Measurements from ENCODE around the gene NKAP.
"Not testable (repeated sequence)": the region's sequence is repeated elsewhere in the genome, so short reads cannot be mapped to it uniquely, and the experiment has no call there.

The NKAP gene

GRCh38 chrX:119941336-119941735 lies 2.2 kb downstream of the NKAP start:
- DNase-seq, result no peak

GRCh38 chrX:119935215-119935874 lies 8.2 kb downstream of the NKAP start:
- no peak for DNase-seq

- DNase-seq, result not testable (repeated sequence)
Observed at GRCh38 chrX:119922391-119922790, 21.2 kb downstream of the NKAP start.

- DNase-seq, result no peak
Observed at GRCh38 chrX:119919835-119920585, 23.5 kb downstream of the NKAP start.

- DNase-seq, result no peak
Observed at GRCh38 chrX:119917877-119918276, 25.7 kb downstream of the NKAP start.

- DNase-seq, result no peak
Observed at GRCh38 chrX:119916310-119916709, 27.2 kb downstream of the NKAP start.

DNA sequence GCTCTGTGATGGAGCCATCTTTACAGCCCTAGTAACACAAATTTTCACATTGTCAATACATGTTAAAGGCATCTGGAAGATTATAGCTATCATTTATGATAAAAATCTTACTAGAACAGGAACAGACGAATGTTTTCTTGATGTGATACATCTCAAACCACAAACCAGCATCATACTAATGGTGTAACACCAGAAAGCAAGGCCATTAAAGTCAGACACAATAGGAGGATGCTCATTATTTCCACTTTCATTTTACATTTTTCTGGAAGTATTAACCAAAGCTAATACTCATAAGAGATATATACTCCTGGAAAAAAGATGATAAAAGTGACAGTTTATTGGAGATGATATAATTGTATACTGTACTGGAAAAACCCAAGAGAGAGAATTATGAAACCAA lies 42.6 kb downstream of the NKAP start:
- no peak for DNase-seq

DNA sequence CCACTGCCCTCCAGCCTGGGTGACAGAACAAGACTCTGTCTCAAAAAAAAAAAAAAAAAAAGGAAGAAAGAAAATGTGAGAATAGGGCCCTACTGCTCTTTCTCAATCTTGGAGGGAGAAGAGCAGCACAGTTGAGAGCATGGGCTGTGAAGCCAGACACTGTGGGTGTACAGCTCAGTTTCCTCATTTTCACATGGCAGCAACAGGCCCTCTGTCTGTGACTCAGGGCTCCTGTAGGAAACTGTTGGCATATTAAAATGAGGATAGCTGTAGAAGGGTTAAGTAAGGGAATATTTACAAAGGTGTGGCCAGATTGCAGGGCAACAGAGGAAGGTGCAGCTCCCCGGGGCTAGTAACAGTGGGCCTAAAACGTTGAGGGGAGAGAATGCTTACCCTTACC lies 44.4 kb downstream of the NKAP start:
- peak in 11 of 58 donors; percentile 0 to 12 (median 1) for DNase-seq

DNA sequence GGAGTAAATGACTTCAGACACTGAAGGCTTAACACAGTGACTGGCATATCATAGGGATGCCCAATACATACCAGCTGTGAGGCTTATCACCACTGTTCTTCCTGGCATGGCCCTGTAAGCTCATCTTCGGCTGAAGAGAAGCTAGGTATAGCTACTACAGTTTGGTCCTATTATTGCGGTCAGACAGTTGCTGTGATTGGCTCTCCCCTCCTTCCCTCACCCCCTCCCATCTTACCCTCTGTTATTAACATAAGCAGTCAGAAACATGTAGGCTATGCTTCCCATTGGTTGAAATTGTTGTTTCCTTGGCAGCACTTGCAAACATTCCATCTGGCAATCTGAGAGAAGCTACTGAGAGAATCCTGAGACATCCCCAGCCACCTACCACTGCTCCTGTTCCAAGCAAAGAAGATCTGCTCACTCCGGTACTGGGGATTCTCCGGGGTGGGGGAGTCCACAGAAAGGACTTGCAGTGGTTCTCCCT lies 47.7 kb downstream of the NKAP start, which contains the start of gene AKAP14:
AKAP14 (plus strand) TSS at position 51 of the 484 bp plus-strand sequence. CDS start 7,331 bp downstream, outside the sequence.
- peak in 15 of 58 donors; percentile 0 to 40 (median 2) for DNase-seq

GRCh38 chrX:119891961-119892692 lies 51.4 kb downstream of the NKAP start:
- not testable (repeated sequence) for DNase-seq

DNA sequence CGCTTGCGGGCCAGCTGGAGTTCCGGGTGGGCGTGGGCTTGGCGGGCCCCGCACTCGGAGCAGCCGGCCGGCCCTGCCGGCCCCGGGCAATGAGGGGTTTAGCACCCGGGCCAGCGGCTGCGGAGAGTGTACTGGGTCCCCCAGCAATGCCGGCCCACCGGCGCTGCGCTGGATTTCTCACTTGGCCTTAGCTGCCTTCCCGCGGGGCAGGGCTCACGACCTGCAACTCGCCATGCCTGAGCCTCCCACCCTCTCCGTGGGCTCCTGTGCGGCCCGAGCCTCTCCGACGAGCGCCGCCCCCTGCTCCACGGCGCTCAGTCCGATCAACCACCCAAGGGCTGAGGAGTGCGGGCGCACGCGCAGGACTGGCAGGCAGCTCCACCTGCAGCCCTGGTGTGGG lies 52.9 kb downstream of the NKAP start:
- DNase-seq, result not testable (repeated sequence)

GRCh38 chrX:119887721-119888425 lies 55.7 kb downstream of the NKAP start:
- peak in 22 of 58 donors; percentile 0 to 34 (median 6) for DNase-seq

DNA sequence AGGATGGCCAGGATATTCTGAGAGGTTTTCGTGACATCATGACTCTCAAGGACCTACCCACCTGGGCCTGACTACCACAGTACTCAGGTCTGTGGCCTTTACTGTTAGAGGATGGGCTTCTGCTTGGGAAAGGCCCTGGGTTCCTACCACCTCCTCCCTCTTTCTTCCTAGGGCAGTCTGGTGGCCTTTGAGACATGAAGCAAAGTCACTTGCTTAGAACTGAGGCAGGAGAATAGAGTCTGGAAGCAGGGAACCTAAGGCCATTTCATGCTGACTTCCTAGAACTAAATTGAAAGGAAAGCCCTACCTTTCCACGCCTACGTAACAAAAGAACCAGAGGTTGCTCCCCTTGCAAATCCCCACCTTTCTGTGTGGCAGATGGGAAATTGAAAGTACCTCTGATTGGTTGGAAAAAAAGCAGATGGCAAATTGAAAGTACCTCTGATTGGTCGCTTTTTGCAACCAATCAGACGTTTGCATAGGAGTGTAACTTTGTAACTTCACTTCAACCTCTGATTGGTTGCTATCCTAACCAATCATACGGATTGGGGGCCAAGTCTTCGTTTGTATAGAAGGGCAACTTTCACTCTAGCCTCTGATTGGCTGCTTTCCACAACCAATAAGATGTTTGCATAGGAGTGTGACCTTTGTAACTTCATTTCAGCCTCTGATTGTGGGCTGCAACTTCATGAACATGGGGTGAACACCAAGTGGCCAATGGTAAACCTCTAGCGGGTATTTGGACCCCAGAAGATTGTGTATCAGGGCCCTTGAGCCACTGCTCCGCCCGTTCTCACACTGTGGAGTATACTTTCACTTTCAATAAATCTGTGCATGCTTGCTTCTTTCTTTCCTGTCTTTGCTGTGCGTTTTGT lies 57.8 kb downstream of the NKAP start:
- DNase-seq, result no peak

GRCh38 chrX:119880552-119881437 lies 62.8 kb downstream of the NKAP start:
- peak in 8 of 58 donors; percentile 0 to 8 (median 2) for DNase-seq

DNA sequence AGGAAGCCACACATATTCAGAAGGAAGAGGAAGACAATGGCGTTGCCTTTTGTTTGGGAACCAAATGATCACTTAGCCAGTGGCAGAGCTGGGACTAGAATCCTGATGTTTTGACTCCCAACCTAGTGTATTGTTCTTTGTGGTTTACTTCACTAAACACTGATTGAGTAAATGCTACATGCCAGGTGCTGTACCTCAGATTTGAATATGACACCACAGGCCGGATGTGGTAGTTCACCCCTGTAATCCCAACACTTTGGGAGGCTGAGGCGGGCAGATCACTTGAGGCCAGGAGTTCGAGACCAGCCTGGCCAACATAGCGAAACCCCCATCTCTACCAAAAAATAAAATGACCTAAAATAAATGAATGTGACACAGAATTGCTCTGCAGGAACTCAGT lies 63.5 kb downstream of the NKAP start:
- DNase-seq, result no peak

- DNase-seq, result no peak
Observed at GRCh38 chrX:119878740-119879139, 64.8 kb downstream of the NKAP start.

- DNase-seq, result peak; percentile 5 to 88 (median 72)
Observed at GRCh38 chrX:119871599-119872395, 71.8 kb downstream of the NKAP start, which contains the start of the genes NDUFA1 and RNF113A. NDUFA1 (plus strand) TSS chrX:119871832; CDS start chrX:119871912, 80 bp downstream. RNF113A (minus strand) TSS chrX:119871733; CDS start chrX:119871613, 120 bp downstream.

DNA sequence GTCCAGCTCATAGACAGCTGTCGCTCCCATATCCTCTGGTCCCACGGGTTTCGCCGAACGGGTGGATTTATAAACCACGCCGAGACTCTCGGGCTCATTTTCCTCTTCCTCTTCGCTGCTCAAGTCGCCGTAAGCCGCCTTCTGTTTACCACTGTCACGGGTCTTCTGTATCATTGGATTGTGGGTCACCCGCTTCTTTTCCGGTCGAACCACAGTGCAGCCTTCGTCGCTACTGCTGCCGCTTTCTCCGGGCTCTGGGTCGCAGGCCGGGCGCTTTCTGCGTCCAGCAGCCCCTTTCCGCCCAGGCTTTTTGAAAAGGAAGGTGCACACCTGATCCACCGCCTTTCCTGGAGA lies 72.3 kb downstream of the NKAP start:
- DNase-seq, result peak in 16 of 58 donors; percentile 8 to 81 (median 45)

Data from anterior cingulate cortex (tissue), 58 donors.